RWPE1 (cell line): ENCODE measurements around the gene PSMD10.
A peak's percentile ranks its signal among the peaks of the same experiment; 100 is the strongest.

Source experiments
- CTCF ChIA-PET: fragments of 350-600 bp; sonication (Branson Sonifier 250); formaldehyde crosslinking; extraction: SDS; loops from one replicate; lab custom pipeline; 2021; lab: Yijun Ruan, JAX
- POLR2A ChIA-PET: fragments of 400-600 bp; formaldehyde crosslinking; extraction: SDS; loops from one replicate; lab custom pipeline; 2020; ENCODE audit warnings: antibody characterized with exemption; ENCODE audit not compliant: low non-redundant PET; lab: Yijun Ruan, JAX
- DNase-seq: peaks from one replicate; pipeline ENCODE4 v3.0.0; 2012; ENCODE audit warnings: low spot score
- H3K27ac ChIP-seq: fragments of 450-650 bp; 2 replicates; pipeline ENCODE4 v1.5.1; 2017
- CTCF ChIP-seq: fragments of 450-650 bp; conservative IDR thresholded peaks from 2 replicates; pipeline ENCODE4 v1.5.1; 2017; ENCODE audit warnings: low read depth, mild to moderate bottlenecking

PSMD10 gene

DNA sequence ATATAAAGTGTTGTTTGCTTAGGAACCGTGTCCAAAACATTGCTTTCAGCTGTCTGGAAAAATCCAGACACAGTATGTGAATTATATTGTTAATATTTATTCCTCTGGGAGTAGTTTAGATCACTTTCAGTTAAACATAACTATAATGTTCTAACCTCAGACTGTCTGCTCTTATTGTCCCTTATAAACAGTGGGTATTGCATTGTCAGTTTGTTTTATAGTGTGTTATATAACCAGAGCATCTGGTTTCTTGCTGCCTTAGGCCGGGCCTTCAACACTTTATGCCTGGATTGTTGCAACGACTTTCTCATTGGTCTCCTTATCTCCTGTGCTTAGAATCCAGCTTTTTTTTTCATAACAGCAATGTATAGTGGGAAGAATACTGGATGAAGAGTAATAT, 26.6 kb upstream of the PSMD10 start:
- CTCF ChIA-PET, result no interaction called here
- no peak for TF ChIP-seq CTCF
- no peak for DNase-seq
- no peak overlapping the region for H3K27ac ChIP-seq
- POLR2A ChIA-PET, result no interaction called here

DNA sequence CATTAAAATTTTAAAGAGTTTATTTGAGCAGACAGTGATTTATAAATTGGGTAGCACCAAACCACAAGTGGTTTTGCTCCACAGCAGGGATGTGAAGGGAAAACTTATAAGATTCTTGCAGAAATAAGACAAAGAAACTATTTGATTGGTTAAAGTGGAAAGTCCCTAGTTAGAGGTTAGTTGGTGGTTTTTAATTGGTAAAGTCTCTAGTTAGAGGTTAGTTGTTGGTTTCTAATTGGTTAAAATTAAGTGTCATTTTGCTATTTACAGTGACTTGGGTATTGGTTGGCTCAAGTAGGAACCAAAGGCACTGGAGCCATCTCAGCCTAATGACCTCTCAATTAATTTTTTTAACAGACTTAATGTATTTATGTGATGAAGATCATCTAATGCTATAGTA, 23.2 kb upstream of the PSMD10 start:
- CTCF ChIA-PET, result interaction anchor here (0.7 kb wide), 1 partner anchor 36 kb away, joined by 3 read pairs; no protein-coding TSS in a partner anchor
- no peak overlapping the region for H3K27ac ChIP-seq
- POLR2A ChIA-PET, result no interaction called here
- no peak for DNase-seq
- no peak for TF ChIP-seq CTCF

GRCh38 chrX:108105473-108105872, 14.1 kb upstream of the PSMD10 start:
- DNase-seq, result no peak
- no peak overlapping the region for H3K27ac ChIP-seq
- ChIA-PET CTCF (no interaction called here), POLR2A (no interaction called here)
- TF ChIP-seq CTCF, result no peak

- no peak overlapping the region for H3K27ac ChIP-seq
- ChIA-PET CTCF (no interaction called here), POLR2A (no interaction called here)
- TF ChIP-seq CTCF, result no peak
- DNase-seq, result no peak
These were observed 6.0 kb upstream of the PSMD10 start for GRCh38 chrX:108097380-108097779.

- DNase-seq, result no peak
- no peak for TF ChIP-seq CTCF
- CTCF ChIA-PET, result interaction anchor here (0.6 to 0.7 kb wide), 3 partner anchors 19 to 1298 kb away, joined by 3 read pairs; partner anchors contain the start of gene NCBP2L
- peak overlapping the region; percentile 85 for H3K27ac ChIP-seq
- POLR2A ChIA-PET, result no interaction called here
These were observed 543 bp upstream of the PSMD10 start for GRCh38 chrX:108091878-108092291.

DNA sequence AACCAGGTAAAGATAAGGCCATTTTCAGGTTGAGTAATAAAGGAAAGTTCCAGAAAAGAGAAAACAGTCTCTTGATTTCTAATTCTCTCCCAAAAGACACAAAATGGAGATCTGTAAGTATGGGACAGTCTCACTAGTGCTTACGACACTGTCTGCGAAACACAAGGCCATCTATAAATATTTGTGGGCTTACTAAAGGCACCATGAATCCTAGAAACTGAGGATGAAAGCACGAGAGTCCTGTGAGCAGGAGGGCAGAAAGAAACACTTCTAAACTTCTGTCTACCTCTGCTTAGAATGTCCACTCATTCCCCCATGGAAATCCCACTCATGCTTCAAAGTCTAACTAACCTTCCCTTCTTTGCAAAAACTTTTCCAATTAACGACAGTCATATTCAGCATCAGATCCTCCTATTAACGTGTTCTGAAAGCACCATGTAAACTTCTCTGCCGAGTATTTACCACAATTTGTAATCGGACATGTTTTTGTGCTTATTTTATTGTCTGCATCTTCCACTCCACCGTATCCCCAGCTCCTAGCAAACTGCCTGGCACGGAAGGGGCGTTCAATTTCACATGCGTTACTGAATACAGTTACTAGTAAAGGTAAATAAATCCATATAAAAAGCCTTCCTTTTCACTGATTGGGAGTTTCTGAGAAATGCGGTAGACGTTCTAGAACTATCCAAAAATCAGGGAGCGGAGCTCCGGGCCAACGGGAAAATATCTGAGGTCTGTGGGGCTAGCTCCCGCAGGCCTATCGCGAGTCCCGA, 665 bp downstream of the PSMD10 start:
- TF ChIP-seq CTCF, result no peak
- ChIA-PET CTCF (interaction anchor here (0.6 kb wide), 1 partner anchor 559 kb away, joined by 3 read pairs; no protein-coding TSS in a partner anchor), POLR2A (no interaction called here)
- no peak for DNase-seq
- peak overlapping the region; percentile 85 for H3K27ac ChIP-seq
